Body of pancreas (tissue), 4 donors: ENCODE data around the gene IGFBP7. TPM values are rescaled to one million over a fixed set of nuclear protein-coding genes. Genes with fewer than 3 reads are reported as not detected.
"Not testable (repeated sequence)": the region's sequence is repeated elsewhere in the genome, so short reads cannot be mapped to it uniquely, and the experiment has no call there.

Experiments
- ATAC-seq: fragments of 150-250 bp; one replicate; pipeline ENCODE4 v1.9.1; 2016
- DNase-seq, 4 donors: peaks; one replicate each; pipeline ENCODE4 v3.0.0-alpha.2; 2019
- H3K27ac ChIP-seq, 4 donors: fragments of 200-600 bp; sonication (generic); 1 replicate in 3 of 4; 2 replicates in 1 of 4; pipeline versions ENCODE4 v1.5.1 to v1.6.1; 2016 to 2019; ENCODE audit warnings: mild to moderate bottlenecking in 1 of 4, mixed read lengths in 1 of 4, moderate library complexity in 1 of 4
- H3K27me3 ChIP-seq, 2 donors: fragments of 200-600 bp; sonication (generic); one replicate each; pipeline ENCODE4 v1.6.0; 2016; ENCODE audit warnings: mild to moderate bottlenecking in 1 of 2
- H3K36me3 ChIP-seq, 2 donors: fragments of 200-600 bp; sonication (generic); replicated peaks in 1 of 2; 2 replicates each; pipeline ENCODE4 v1.5.1; 2016; ENCODE audit warnings: low read depth in 2 of 2; ENCODE audit not compliant: insufficient read depth in 1 of 2
- H3K4me1 ChIP-seq: fragments of 200-600 bp; sonication (generic); one replicate; pipeline ENCODE4 v1.6.0; 2016
- H3K4me3 ChIP-seq, 2 donors: fragments of 200-600 bp; sonication (generic); 1 replicate in 1 of 2; 2 replicates in 1 of 2; pipeline ENCODE4 v1.5.1; 2016 to 2019
- H3K9me3 ChIP-seq, 3 donors: fragments of 200-600 bp; sonication (generic); 1 replicate in 2 of 3; 2 replicates in 1 of 3; pipeline ENCODE4 v1.5.1; 2016
- CTCF ChIP-seq, 7 experiments: fragments of 450-650 bp in 4 of 7; fragments of 200-600 bp in 3 of 7; sonication (generic) in 3 of 7; IDR thresholded peaks; one replicate each; pipeline ENCODE4 v1.5.1; 2016 to 2019; ENCODE audit warnings: antibody characterized with exemption in 7 of 7
- POLR2A ChIP-seq, 3 donors: fragments of 450-650 bp; IDR thresholded peaks; one replicate each; pipeline ENCODE4 v1.6.1; 2016; ENCODE audit warnings: antibody characterized with exemption in 3 of 3, mild to moderate bottlenecking in 2 of 3
- WGBS, 2 donors: methylation state at CpG; one replicate each; pipeline ENCODE4 v1.1.5; 2017; 5-methylcytosine and 5-hydroxymethylcytosine counted together
- intact Hi-C: fragments of 100-400 bp; cut with DNase I; formaldehyde crosslinking; loops from one replicate; pipeline ENCODE4 v1.15.1; 2023
- total RNA-seq, 2 donors: library from RNA; depleted of rRNA; stranded (reverse); fragments of >200 nt; gene quantifications; one replicate each; pipeline ENCODE4 v1.1.0, GENCODE V29; 2016

Gene IGFBP7
- total RNA-seq, 2 donors from 2014 or later = 758 to 1,249 TPM

GRCh38 chr4:57064120-57064519 is 46.1 kb downstream of the IGFBP7 start:
- H3K27me3 ChIP-seq = no peaks in the 10 kb centered on the region
- 45 to 54% methylated on average over 2 of the region's 2 CpGs for WGBS, 2 donors
- H3K4me1 ChIP-seq = peaks cover 21% of the 10 kb centered on the region
- peak overlapping the region in 2 of 4 donors; percentile 33 to 54 for H3K27ac ChIP-seq
- no peak overlapping the region for H3K4me3 ChIP-seq
- ATAC-seq (no peak), DNase-seq (no peak)
- H3K9me3 ChIP-seq = no peaks in the 10 kb centered on the region
- no peak for TF ChIP-seq POLR2A (IDR thresholded peaks at IDR 0.05)
- TF ChIP-seq CTCF (IDR thresholded peaks at IDR 0.05) = no peak
- intact Hi-C loops = no loop called here
- H3K36me3 ChIP-seq = no peaks in the 10 kb centered on the region

GRCh38 chr4:57063518-57063917 is 46.7 kb downstream of the IGFBP7 start:
- ATAC-seq (no peak), DNase-seq (no peak)
- TF ChIP-seq CTCF (IDR thresholded peaks at IDR 0.05) (no peak), POLR2A (IDR thresholded peaks at IDR 0.05) (no peak)
- Histone ChIP-seq H3K9me3 (no peaks in the 10 kb centered on the region), H3K36me3 (no peaks in the 10 kb centered on the region), H3K27me3 (no peaks in the 10 kb centered on the region), H3K4me1 (peaks cover 21% of the 10 kb centered on the region), H3K27ac (peak overlapping the region in 2 of 4 donors; percentile 33 to 37), H3K4me3 (no peak overlapping the region)
- WGBS, 2 donors = 78 to 83% methylated on average over 1 of the region's 1 CpG
- intact Hi-C loops = no loop called here

DNA sequence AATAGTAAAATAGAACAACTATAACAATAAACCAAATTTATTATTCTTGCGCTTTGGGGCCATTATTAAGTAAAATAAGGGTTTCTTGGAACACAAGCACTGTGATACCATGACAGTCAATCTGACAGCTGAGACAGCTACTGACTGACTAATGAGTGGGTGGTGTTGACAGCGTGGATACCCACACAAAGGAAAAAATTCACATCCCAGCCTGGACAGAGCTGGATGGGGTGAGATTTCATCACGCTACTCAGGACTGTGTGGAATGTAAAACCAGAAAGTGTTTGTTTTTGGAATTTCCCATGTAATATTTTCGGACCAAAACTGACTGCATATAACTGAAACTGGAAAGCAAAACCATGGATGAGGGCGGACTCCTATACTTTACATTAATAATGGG is 48.8 kb downstream of the IGFBP7 start:
- Histone ChIP-seq H3K27me3 (no peaks in the 10 kb centered on the region), H3K4me3 (no peak overlapping the region), H3K36me3 (no peaks in the 10 kb centered on the region), H3K27ac (peak overlapping the region in 1 of 4 donors; percentile 2), H3K4me1 (peaks cover 21% of the 10 kb centered on the region), H3K9me3 (no peaks in the 10 kb centered on the region)
- DNase-seq = no peak
- intact Hi-C loops = no loop called here
- WGBS, 2 donors = 60 to 65% methylated on average over 5 of the region's 5 CpGs
- TF ChIP-seq CTCF (IDR thresholded peaks at IDR 0.05) = no peak
- no peak for TF ChIP-seq POLR2A (IDR thresholded peaks at IDR 0.05)
- ATAC-seq = no peak

DNA sequence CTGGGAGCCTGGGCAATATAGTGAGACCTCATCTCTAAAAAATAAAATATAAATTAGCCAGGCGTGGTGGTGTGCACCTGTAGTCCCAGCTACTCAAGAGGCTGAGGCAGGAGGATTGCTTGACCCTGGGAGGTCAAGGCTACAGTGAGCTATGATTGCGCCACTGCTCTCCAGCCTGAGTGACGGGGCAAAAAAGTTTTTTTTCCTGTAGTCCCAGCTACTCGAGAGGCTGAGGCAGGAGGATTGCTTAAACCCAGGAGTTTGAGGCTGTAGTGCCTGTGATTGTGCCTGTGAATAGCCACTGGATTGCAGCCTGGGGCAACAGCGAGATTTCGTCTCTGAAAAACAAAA is 49.5 kb downstream of the IGFBP7 start:
- DNase-seq, intact Hi-C loops, ATAC-seq, H3K36me3 ChIP-seq, H3K9me3 ChIP-seq, H3K4me3 ChIP-seq, H3K27me3 ChIP-seq: not testable (repeated sequence)
- peak overlapping the region in 2 of 4 donors; percentile 5 to 20 for H3K27ac ChIP-seq
- WGBS, 2 donors = 68 to 84% methylated on average over 6 of the region's 6 CpGs
- peaks cover 21% of the 10 kb centered on the region for H3K4me1 ChIP-seq

GRCh38 chr4:57059890-57060716 is 50.1 kb downstream of the IGFBP7 start:
- 49 to 52% methylated on average over 6 of the region's 6 CpGs for WGBS, 2 donors
- DNase-seq (no peak), ATAC-seq (no peak)
- Histone ChIP-seq H3K27me3 (no peaks in the 10 kb centered on the region), H3K9me3 (no peaks in the 10 kb centered on the region), H3K36me3 (no peaks in the 10 kb centered on the region), H3K4me3 (no peak overlapping the region), H3K27ac (peak overlapping the region in 2 of 4 donors; percentile 5 to 20), H3K4me1 (peaks cover 21% of the 10 kb centered on the region)
- intact Hi-C loops = no loop called here
- TF ChIP-seq POLR2A (IDR thresholded peaks at IDR 0.05) = no peak
- no peak for TF ChIP-seq CTCF (IDR thresholded peaks at IDR 0.05)
